K562 (cell line): ENCODE measurements around the gene RLN1. TPM values are rescaled to one million over a fixed set of nuclear protein-coding genes. Genes with fewer than 3 reads are reported as not detected.

Experiments
- ATAC-seq: fragments of 200-7000 bp; cut with Tn5 transposase; 3 replicates; pipeline ENCODE4 v1.9.1; 2020; ENCODE audit warnings: moderate library complexity
- BruUV-seq: library from RNA; stranded (reverse); fragments of 400-500 nt; replicated peaks from 2 replicates; lab custom pipeline; 2021; lab: Mats Ljungman, UMichigan
- CTCF ChIA-PET: fragments of 300-600 bp; formaldehyde crosslinking; extraction: SDS; loops from one replicate; lab custom pipeline; 2021; ENCODE audit warnings: low intra/inter-chr PET ratio; lab: Yijun Ruan, JAX
- POLR2A ChIA-PET: fragments of 300-600, 350-650 bp; sonication (Branson Sonifier 250); formaldehyde crosslinking; extraction: SDS; loops from one replicate; lab custom pipeline; 2021; ENCODE audit warnings: antibody characterized with exemption, inconsistent platforms; lab: Yijun Ruan, JAX
- DNase-seq, 4 experiments: peaks; one replicate each; pipeline versions ENCODE4 v3.0.0 to v3.0.0-alpha.2; 2011 to 2018; ENCODE audit warnings: low spot score in 3 of 4, mixed read lengths in 3 of 4; ENCODE audit errors: extremely low read depth in 1 of 4
- FAIRE-seq: peaks from 2 replicates; lab custom pipeline; 2011; peaks lifted over from hg19 to GRCh38; lab: Jason Lieb, UNC
- H2AFZ ChIP-seq: 2 replicates; pipeline ENCODE4 v1.6.0; 2011; ENCODE audit warnings: low read depth, low read length, control low read depth, inconsistent platforms
- H3K27ac ChIP-seq: fragments of 200-600 bp; 3 replicates; pipeline ENCODE4 v1.8.0; 2011; ENCODE audit warnings: low read depth, mild to moderate bottlenecking, control low read depth, inconsistent platforms, low read length, moderate library complexity, mixed read lengths; ENCODE audit errors: extremely low read depth
- H3K27me3 ChIP-seq, 2 experiments: fragments of 300-600 bp in 1 of 2; 2 replicates in 1 of 2; 3 replicates in 1 of 2; pipeline versions ENCODE4 v1.6.0 to v1.8.0; 2011; ENCODE audit warnings: inconsistent platforms in 2 of 2, low read length in 2 of 2, mild to moderate bottlenecking in 1 of 2, mixed read lengths in 1 of 2, moderate library complexity in 1 of 2; ENCODE audit not compliant: control insufficient read depth in 2 of 2, insufficient read depth in 2 of 2
- H3K36me3 ChIP-seq: fragments of 300-600 bp; 3 replicates; pipeline ENCODE4 v1.8.0; 2011; ENCODE audit warnings: mild to moderate bottlenecking, low read length, inconsistent platforms; ENCODE audit not compliant: control insufficient read depth, insufficient read depth
- H3K4me1 ChIP-seq, 2 experiments: fragments of 200-600 bp in 1 of 2; replicated peaks in 1 of 2; 2 replicates in 1 of 2; 3 replicates in 1 of 2; pipeline versions ENCODE4 v1.5.1 to v1.8.0; 2011; ENCODE audit warnings: inconsistent platforms in 2 of 2, low read length in 2 of 2, mild to moderate bottlenecking in 1 of 2, mixed read lengths in 1 of 2, moderate library complexity in 1 of 2; ENCODE audit not compliant: control insufficient read depth in 2 of 2, insufficient read depth in 2 of 2
- H3K4me2 ChIP-seq: 2 replicates; pipeline ENCODE4 v1.6.1; 2011; ENCODE audit warnings: low read length, control low read depth, inconsistent platforms, mixed read lengths; ENCODE audit not compliant: insufficient read depth
- H3K4me3 ChIP-seq: fragments of 200-600 bp; sonication (generic), shearing (Covaris generic); 2 replicates; pipeline ENCODE4 v1.5.1; 2016; ENCODE audit warnings: control low read depth, inconsistent platforms
- H3K79me2 ChIP-seq: fragments of 200-600 bp; 3 replicates; pipeline ENCODE4 v1.8.0; 2011; ENCODE audit warnings: low read length, inconsistent platforms; ENCODE audit not compliant: control insufficient read depth, insufficient read depth
- H3K9ac ChIP-seq, 2 experiments: 2 replicates each; pipeline versions ENCODE4 v1.6.0 to v1.6.1; 2011; ENCODE audit warnings: low read depth in 2 of 2, low read length in 2 of 2, control low read depth in 1 of 2, inconsistent platforms in 1 of 2, mild to moderate bottlenecking in 1 of 2, mixed read lengths in 1 of 2; ENCODE audit not compliant: insufficient read depth in 1 of 2
- H3K9me1 ChIP-seq: one replicate; pipeline ENCODE4 v1.6.0; 2011; ENCODE audit warnings: inconsistent platforms, mild to moderate bottlenecking, low read length, moderate library complexity; ENCODE audit not compliant: control insufficient read depth, insufficient read depth
- H3K9me3 ChIP-seq: replicated peaks from 2 replicates; pipeline ENCODE4 v1.5.1; 2011; ENCODE audit warnings: low read depth, low read length, inconsistent platforms; ENCODE audit not compliant: control insufficient read depth, insufficient read depth
- H4K20me1 ChIP-seq: replicated peaks from 2 replicates; pipeline ENCODE4 v1.6.1; 2011; ENCODE audit warnings: low read length, inconsistent platforms, mixed read lengths; ENCODE audit not compliant: control insufficient read depth, insufficient read depth
- ASH1L ChIP-seq: fragments of 450-650 bp; IDR thresholded peaks from 2 replicates; pipeline ENCODE4 v1.6.1; 2018; ENCODE audit warnings: borderline replicate concordance, mild to moderate bottlenecking, low read depth; ENCODE audit not compliant: partially characterized antibody
- EGR1 ChIP-seq: fragments of 450-650 bp; conservative IDR thresholded peaks from 2 replicates; pipeline ENCODE4 v1.6.1; 2017; ENCODE audit warnings: mild to moderate bottlenecking
- HDAC1 ChIP-seq, 2 experiments: fragments of 450-650 bp; IDR thresholded peaks; 2 replicates each; pipeline ENCODE4 v1.6.1; 2016 to 2017; ENCODE audit warnings: inconsistent platforms in 1 of 2, mild to moderate bottlenecking in 1 of 2, moderate library complexity in 1 of 2
- NCOA2 ChIP-seq, 2 experiments: fragments of 450-650 bp; IDR thresholded peaks; 2 replicates each; pipeline ENCODE4 v1.6.1; 2018; ENCODE audit warnings: mild to moderate bottlenecking in 2 of 2, moderate library complexity in 1 of 2; ENCODE audit not compliant: partially characterized antibody in 2 of 2
- PPARD ChIP-seq: fragments of 250-450 bp; sonication (Bioruptor Pico); IDR thresholded peaks from 2 replicates; pipeline ENCODE4 v1.8.0; 2022; ENCODE audit warnings: inconsistent platforms, mild to moderate bottlenecking, moderate library complexity
- SIN3B ChIP-seq: fragments of 450-650 bp; IDR thresholded peaks from 2 replicates; pipeline ENCODE4 v1.6.1; 2017; ENCODE audit warnings: low read depth, mild to moderate bottlenecking, moderate library complexity
- SMARCA5 ChIP-seq: fragments of 450-650 bp; IDR thresholded peaks from 2 replicates; pipeline ENCODE4 v1.6.1; 2016
- TAF1 ChIP-seq: IDR thresholded peaks from 2 replicates; pipeline ENCODE4 v1.6.1; 2011; ENCODE audit warnings: mild to moderate bottlenecking, low read length, moderate library complexity; ENCODE audit not compliant: insufficient read depth, control insufficient read depth, severe bottlenecking; ENCODE audit errors: extremely low read depth
- ZNF175 ChIP-seq: fragments of 200-800 bp; sonication (Bioruptor generic); IDR thresholded peaks from 2 replicates; pipeline ENCODE4 v1.6.1; 2016; ENCODE audit warnings: low read depth, mild to moderate bottlenecking, missing genetic modification characterization, missing compliant biosample characterization
- ZNF253 ChIP-seq: fragments of 250-450 bp; sonication (Bioruptor Pico); conservative IDR thresholded peaks from 2 replicates; pipeline ENCODE4 v1.6.1; 2021; ENCODE audit warnings: mild to moderate bottlenecking
- ZNF764 ChIP-seq: fragments of 250-450 bp; sonication (Bioruptor Pico); IDR thresholded peaks from 2 replicates; pipeline ENCODE4 v1.4.0; 2020; ENCODE audit warnings: low read depth, mild to moderate bottlenecking, moderate library complexity
- WGBS: fragments of 100-300 bp; shearing (Covaris generic); methylation state at CpG from one replicate; pipeline ENCODE4 v1.1.6; 2016; ENCODE audit warnings: low coverage, mixed read lengths; ENCODE audit not compliant: insufficient coverage; ENCODE audit errors: missing lambda C conversion rate; 5-methylcytosine and 5-hydroxymethylcytosine counted together
- in situ Hi-C: fragments of 300-500 bp; cut with MboI; formaldehyde crosslinking; loops from 4 replicates; pipeline ENCODE4 v1.15.0; 2018; ENCODE audit warnings: inconsistent platforms, mixed read lengths
- intact Hi-C: fragments of 100-400 bp; cut with micrococcal nuclease; formaldehyde crosslinking; loops from 2 replicates; pipeline ENCODE4 v1.14.2; 2022
- polyA plus RNA-seq, 8 experiments: library from polyadenylated mRNA; depleted of rRNA in 4 of 8; stranded (reverse) in 5 of 8; unstranded in 3 of 8; fragments of >200 nt; fragmentation: Nextera tagmentation in 2 of 8; fragmentation: Illumina TruSeq in 1 of 8; extraction: Ambion mirVana in 2 of 8; extraction: Trizol in 1 of 8; gene quantifications; 2 replicates each; pipeline versions ENCODE4 v1.2.1 to v1.2.3, GENCODE V29; 2011 to 2014; ENCODE audit warnings: inconsistent platforms in 1 of 8, missing spikeins in 1 of 8
- total RNA-seq, 7 experiments: library from RNA; depleted of rRNA in 6 of 7; stranded (reverse); fragments of >200 nt in 6 of 7; fragmentation: Illumina TruSeq in 2 of 7; extraction: Trizol in 2 of 7; gene quantifications; 2 replicates each; pipeline versions ENCODE4 v1.2.1 to v1.2.3, GENCODE V29; 2011 to 2021; ENCODE audit warnings: low replicate concordance in 1 of 7
- TF ChIP-seq, protein P1 (sequence below): sonication (generic); formaldehyde crosslinking; IDR thresholded peaks from 2 replicates; pipeline ENCODE4 v1.8.0; 2023; ENCODE audit warnings: mild to moderate bottlenecking, missing genetic modification reagents
- TF ChIP-seq, protein P2 (sequence below): fragments of 250-450 bp; sonication (Bioruptor Pico); IDR thresholded peaks from 2 replicates; pipeline ENCODE4 v1.4.0; 2020; ENCODE audit warnings: borderline replicate concordance
- TF ChIP-seq, protein P3 (sequence below): fragments of 450-650 bp; IDR thresholded peaks from 2 replicates; pipeline ENCODE4 v1.7.1; 2018; ENCODE audit warnings: mild to moderate bottlenecking, low read depth; ENCODE audit not compliant: partially characterized antibody

The RLN1 gene
- total and polyA plus RNA-seq, 9 of the 15 experiments (the other 6 are each of a cell fraction or from before 2014, with no cell fraction given), result not detected

DNA sequence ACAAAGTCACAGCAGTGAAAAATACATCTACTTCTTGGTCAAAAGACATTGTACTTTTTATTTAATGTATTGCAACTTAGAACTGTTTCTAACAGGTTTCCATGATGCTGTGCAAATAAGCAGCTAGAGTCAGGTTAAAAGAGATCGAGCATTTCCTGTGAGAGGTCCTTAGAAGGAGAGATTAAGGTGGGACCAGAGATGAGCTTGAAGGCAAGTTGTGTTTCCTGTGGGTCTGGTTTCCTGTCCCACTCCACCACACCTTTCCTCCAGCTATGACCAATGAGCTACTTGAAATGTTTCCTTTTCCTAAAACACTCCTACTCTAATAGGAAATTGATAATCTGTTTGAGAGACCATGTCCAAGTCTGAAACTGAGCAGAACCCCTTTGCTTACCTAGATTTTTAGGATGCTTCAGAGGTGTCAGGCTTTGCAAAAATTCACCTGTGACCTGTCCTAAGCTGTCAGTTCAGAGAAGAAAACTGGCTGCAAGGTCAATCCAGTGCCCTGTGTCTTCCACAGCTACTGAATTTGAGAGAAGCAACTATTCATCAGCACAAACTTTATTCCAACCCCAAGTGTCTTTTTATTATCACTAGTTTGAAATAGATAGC is 13.1 kb upstream of the RLN1 start:
- BruUV-seq, result no TSS peak
- WGBS, result 0% methylated on average over 1 of the region's 1 CpG
- Histone ChIP-seq H3K9ac (no peak overlapping the region), H3K4me3 (no peak overlapping the region), H4K20me1 (no peaks in the 10 kb centered on the region), H3K4me2 (no peak overlapping the region), H2AFZ (no peak overlapping the region), H3K36me3 (no peaks in the 10 kb centered on the region), H3K27ac (no peak overlapping the region), H3K9me1 (no peaks in the 10 kb centered on the region), H3K27me3 (no peaks in the 10 kb centered on the region), H3K9me3 (no peaks in the 10 kb centered on the region), H3K4me1 (no peaks in the 10 kb centered on the region), H3K79me2 (no peaks in the 10 kb centered on the region)
- ChIA-PET POLR2A (interaction anchor here (0.6 kb wide), 1 partner anchor 1033 kb away, joined by 4 read pairs; no protein-coding TSS in a partner anchor), CTCF (no interaction called here)
- FAIRE-seq (no peak), ATAC-seq (no peak), DNase-seq (no peak)
- in situ Hi-C loops (no loop called here), intact Hi-C loops (no loop called here)
- TF ChIP-seq SMARCA5, result no peak
- no peak for TF ChIP-seq EGR1
- no peak for TF ChIP-seq NCOA2 (IDR thresholded peaks at IDR 0.05; ENCODE audit: partially characterized antibody in 2 of 2)
- no peak for TF ChIP-seq ZNF253 (CRISPR knock-in tag)
- TF ChIP-seq ASH1L, result no peak
- TF ChIP-seq, protein P1, sequence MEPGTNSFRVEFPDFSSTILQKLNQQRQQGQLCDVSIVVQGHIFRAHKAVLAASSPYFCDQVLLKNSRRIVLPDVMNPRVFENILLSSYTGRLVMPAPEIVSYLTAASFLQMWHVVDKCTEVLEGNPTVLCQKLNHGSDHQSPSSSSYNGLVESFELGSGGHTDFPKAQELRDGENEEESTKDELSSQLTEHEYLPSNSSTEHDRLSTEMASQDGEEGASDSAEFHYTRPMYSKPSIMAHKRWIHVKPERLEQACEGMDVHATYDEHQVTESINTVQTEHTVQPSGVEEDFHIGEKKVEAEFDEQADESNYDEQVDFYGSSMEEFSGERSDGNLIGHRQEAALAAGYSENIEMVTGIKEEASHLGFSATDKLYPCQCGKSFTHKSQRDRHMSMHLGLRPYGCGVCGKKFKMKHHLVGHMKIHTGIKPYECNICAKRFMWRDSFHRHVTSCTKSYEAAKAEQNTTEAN, result no peak
- TF ChIP-seq ZNF764, result no peak
- TF ChIP-seq HDAC1 (IDR thresholded peaks at IDR 0.05), result no peak
- no peak for TF ChIP-seq TAF1
- TF ChIP-seq, protein P2, sequence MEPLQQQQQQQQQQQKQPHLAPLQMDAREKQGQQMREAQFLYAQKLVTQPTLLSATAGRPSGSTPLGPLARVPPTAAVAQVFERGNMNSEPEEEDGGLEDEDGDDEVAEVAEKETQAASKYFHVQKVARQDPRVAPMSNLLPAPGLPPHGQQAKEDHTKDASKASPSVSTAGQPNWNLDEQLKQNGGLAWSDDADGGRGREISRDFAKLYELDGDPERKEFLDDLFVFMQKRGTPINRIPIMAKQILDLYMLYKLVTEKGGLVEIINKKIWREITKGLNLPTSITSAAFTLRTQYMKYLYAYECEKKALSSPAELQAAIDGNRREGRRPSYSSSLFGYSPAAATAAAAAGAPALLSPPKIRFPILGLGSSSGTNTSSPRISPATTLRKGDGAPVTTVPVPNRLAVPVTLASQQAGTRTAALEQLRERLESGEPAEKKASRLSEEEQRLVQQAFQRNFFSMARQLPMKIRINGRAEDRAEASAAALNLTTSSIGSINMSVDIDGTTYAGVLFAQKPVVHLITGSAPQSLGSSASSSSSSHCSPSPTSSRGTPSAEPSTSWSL (CRISPR knock-in tag), result no peak
- TF ChIP-seq, protein P3, sequence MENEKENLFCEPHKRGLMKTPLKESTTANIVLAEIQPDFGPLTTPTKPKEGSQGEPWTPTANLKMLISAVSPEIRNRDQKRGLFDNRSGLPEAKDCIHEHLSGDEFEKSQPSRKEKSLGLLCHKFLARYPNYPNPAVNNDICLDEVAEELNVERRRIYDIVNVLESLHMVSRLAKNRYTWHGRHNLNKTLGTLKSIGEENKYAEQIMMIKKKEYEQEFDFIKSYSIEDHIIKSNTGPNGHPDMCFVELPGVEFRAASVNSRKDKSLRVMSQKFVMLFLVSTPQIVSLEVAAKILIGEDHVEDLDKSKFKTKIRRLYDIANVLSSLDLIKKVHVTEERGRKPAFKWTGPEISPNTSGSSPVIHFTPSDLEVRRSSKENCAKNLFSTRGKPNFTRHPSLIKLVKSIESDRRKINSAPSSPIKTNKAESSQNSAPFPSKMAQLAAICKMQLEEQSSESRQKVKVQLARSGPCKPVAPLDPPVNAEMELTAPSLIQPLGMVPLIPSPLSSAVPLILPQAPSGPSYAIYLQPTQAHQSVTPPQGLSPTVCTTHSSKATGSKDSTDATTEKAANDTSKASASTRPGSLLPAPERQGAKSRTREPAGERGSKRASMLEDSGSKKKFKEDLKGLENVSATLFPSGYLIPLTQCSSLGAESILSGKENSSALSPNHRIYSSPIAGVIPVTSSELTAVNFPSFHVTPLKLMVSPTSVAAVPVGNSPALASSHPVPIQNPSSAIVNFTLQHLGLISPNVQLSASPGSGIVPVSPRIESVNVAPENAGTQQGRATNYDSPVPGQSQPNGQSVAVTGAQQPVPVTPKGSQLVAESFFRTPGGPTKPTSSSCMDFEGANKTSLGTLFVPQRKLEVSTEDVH, result no peak
- no peak for TF ChIP-seq ZNF175
- TF ChIP-seq SIN3B, result no peak
- no peak for TF ChIP-seq PPARD
